ENCODE measurements around the gene MAP7D3.
"Not testable (repeated sequence)": the region's sequence is repeated elsewhere in the genome, so short reads cannot be mapped to it uniquely, and the experiment has no call there.

MAP7D3 gene

DNA sequence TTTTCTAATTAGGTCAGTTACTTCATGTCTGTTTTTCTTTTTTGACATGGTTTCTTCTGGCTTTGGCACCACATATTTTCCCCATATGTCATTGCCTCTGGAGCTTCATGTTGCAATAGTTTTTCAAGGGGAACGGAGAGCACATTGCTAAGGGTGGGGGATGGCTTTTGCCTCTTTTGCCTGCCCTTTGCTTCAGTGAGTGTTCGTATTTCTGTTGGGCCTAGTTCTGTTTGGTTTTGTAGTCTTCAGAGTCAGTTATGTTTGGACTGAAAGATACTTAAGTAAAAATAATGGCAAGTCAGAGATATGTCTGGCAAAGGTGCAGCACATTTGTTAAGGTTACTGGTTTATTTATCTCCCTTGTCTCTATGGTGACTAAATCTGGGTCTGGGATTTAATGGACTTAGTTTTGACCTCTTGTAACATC lies 74.8 kb downstream of the MAP7D3 start:
- no peak for DNase-seq

GRCh38 chrX:136171420-136171819 lies 79.8 kb downstream of the MAP7D3 start:
- DNase-seq, result no peak

GRCh38 chrX:136170139-136170800 lies 80.9 kb downstream of the MAP7D3 start:
- no peak for DNase-seq

GRCh38 chrX:136168929-136169735 lies 82.1 kb downstream of the MAP7D3 start:
- no peak for DNase-seq

GRCh38 chrX:136167989-136168388 lies 83.2 kb downstream of the MAP7D3 start:
- DNase-seq, result not testable (repeated sequence)

- no peak for DNase-seq
Observed at GRCh38 chrX:136166221-136166855, 84.9 kb downstream of the MAP7D3 start.

DNA sequence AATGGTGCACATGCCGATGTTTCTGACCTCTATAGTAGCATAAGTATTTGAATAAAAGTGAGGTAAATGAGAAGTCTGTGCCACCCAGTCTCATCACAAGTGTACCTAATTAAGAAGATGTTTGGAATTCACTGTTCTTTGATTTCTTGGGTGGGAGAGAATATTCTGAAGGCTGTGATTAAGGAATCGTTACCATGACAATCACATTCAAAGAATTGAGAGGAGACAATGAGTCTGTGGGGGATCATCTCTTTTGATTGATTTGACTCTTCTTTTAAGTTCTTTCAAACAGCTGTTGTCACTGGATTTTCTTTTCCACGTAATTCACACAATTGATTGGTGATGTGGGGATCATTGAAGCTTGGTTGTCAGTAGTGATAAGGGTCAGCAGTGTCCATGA lies 85.8 kb downstream of the MAP7D3 start:
- DNase-seq, result no peak

GRCh38 chrX:136163689-136164088 lies 87.5 kb downstream of the MAP7D3 start:
- no peak for DNase-seq
